BLaER1 (cell line): ENCODE results near the gene ZBTB18.
A peak's percentile ranks its signal among the peaks of the same experiment; 100 is the strongest.

Source experiments
- H3K27ac ChIP-seq: shearing (Covaris generic); formaldehyde crosslinking; 2 replicates; pipeline ENCODE4 v1.8.1; 2022
- H3K27me3 ChIP-seq: shearing (Covaris generic); formaldehyde crosslinking; 2 replicates; pipeline ENCODE4 v1.8.1; 2022
- H3K36me3 ChIP-seq: shearing (Covaris generic); formaldehyde crosslinking; 2 replicates; pipeline ENCODE4 v1.8.1; 2022
- H3K4me1 ChIP-seq: shearing (Covaris generic); formaldehyde crosslinking; 2 replicates; pipeline ENCODE4 v1.8.1; 2022
- H3K4me2 ChIP-seq: shearing (Covaris generic); formaldehyde crosslinking; 2 replicates; pipeline ENCODE4 v1.8.1; 2022
- H3K4me3 ChIP-seq: shearing (Covaris generic); formaldehyde crosslinking; 2 replicates; pipeline ENCODE4 v1.8.1; 2022
- H3K9ac ChIP-seq: shearing (Covaris generic); formaldehyde crosslinking; 2 replicates; pipeline ENCODE4 v1.8.1; 2022
- H3K9me3 ChIP-seq: shearing (Covaris generic); formaldehyde crosslinking; 2 replicates; pipeline ENCODE4 v1.8.1; 2022
- H4K20me1 ChIP-seq: shearing (Covaris generic); formaldehyde crosslinking; 2 replicates; pipeline ENCODE4 v1.8.1; 2022
- Cebpa-rat ChIP-seq: shearing (Covaris generic); IDR thresholded peaks from 2 replicates; pipeline ENCODE4 v1.8.1; 2022

Gene ZBTB18

GRCh38 chr1:244049162-244050013, 1.7 kb upstream of the ZBTB18 start:
- H3K9me3 ChIP-seq, result no peaks in the 10 kb centered on the region
- H3K4me1 ChIP-seq, result peaks cover 53% of the 10 kb centered on the region
- H3K27ac ChIP-seq, result peak overlapping the region; percentile 94
- H3K27me3 ChIP-seq, result no peaks in the 10 kb centered on the region
- peak overlapping the region; percentile 89 for H3K9ac ChIP-seq
- peak overlapping the region; percentile 78 for H3K4me3 ChIP-seq
- no peak for TF ChIP-seq Cebpa-rat
- H3K4me2 ChIP-seq, result peak overlapping the region; percentile 93
- peaks cover 49% of the 10 kb centered on the region for H4K20me1 ChIP-seq
- H3K36me3 ChIP-seq, result peaks cover 11% of the 10 kb centered on the region

- Histone ChIP-seq H3K9me3 (no peaks in the 10 kb centered on the region), H3K4me3 (peak overlapping the region; percentile 78), H3K36me3 (peaks cover 19% of the 10 kb centered on the region), H4K20me1 (peaks cover 57% of the 10 kb centered on the region), H3K4me2 (peak overlapping the region; percentile 93), H3K4me1 (peaks cover 62% of the 10 kb centered on the region), H3K9ac (peak overlapping the region; percentile 89), H3K27me3 (no peaks in the 10 kb centered on the region), H3K27ac (peak overlapping the region; percentile 94)
- TF ChIP-seq Cebpa-rat, result no peak
Measured at GRCh38 chr1:244050014-244050834, 859 bp upstream of the ZBTB18 start.

DNA sequence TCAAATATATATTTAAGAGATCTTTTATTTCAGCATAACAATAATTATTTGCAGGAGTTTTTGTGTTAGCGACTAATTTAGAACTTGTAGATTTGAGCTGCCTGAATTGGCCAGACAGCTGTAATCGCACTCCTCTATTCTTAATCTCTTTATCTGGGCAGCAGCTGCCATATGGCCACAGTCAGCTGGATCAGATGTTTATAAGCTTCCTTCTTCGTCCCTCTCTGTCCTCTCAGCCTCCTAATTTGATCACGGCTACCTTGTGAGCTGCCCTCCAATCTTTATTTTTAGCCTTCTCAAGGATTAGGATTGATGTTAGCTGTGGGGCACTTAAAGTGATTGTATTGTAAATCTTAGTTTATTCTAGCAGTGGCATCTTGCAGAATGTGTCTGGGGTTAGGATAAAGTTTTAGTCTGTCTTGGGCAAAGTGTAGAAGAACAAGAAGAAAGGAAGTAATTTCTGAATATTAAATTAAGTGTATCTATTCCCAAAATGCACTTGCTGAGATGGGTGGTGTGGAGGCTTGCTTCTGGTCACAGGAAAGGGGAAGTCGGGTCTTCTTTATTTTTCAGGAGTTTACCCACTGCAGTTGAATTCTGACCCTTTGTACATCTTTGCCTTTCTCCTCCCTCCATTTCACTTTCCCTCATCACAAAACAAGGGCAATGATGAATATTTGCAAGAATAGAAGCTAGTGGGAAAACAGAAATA, 1.1 kb downstream of the ZBTB18 start:
- Histone ChIP-seq H3K4me3 (peak overlapping the region; percentile 24), H3K4me2 (peak overlapping the region; percentile 93), H3K9ac (peak overlapping the region; percentile 36), H3K27ac (peak overlapping the region; percentile 12; the same call in 1 of the 2 replicates), H3K9me3 (no peaks in the 10 kb centered on the region), H4K20me1 (peaks cover 76% of the 10 kb centered on the region), H3K36me3 (peaks cover 27% of the 10 kb centered on the region), H3K27me3 (no peaks in the 10 kb centered on the region), H3K4me1 (peaks cover 66% of the 10 kb centered on the region)
- TF ChIP-seq Cebpa-rat, result no peak

DNA sequence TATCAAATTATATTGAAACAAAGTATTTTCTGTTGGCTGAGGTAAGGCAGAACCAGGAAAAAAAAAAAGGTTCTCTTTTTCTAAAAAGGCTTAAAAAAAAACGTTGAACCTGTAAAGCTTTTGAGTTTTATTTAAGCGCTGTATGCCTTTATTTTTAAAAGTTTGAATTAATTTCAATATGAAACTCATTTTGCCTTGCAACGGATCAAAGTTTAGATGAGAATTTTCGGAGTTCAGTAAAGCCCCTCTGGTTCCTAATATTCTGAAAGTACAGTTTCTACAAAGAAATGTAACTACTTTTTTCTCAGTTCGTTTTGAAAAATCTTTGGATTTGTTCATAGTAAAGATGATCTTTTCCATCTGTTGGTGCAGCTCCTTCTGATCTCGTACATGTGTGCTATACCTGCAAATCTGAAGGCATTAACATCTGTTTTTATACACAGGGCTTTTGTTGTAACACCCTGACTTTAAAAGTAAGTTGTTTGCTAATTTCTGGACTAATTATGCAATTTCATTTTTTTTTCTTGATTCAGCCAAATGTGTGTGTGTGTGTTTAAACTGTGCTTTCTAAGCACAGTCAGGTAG, 1.7 kb downstream of the ZBTB18 start:
- Histone ChIP-seq H3K4me1 (peaks cover 66% of the 10 kb centered on the region), H3K9ac (0 out of 2 replicates have a peak overlapping the region, but pooled peaks have one; percentile 36), H3K27ac (no peak overlapping the region), H3K4me3 (no peak overlapping the region), H3K36me3 (peaks cover 31% of the 10 kb centered on the region), H4K20me1 (peaks cover 83% of the 10 kb centered on the region), H3K9me3 (no peaks in the 10 kb centered on the region), H3K4me2 (peak overlapping the region; percentile 93), H3K27me3 (no peaks in the 10 kb centered on the region)
- TF ChIP-seq Cebpa-rat, result no peak

DNA sequence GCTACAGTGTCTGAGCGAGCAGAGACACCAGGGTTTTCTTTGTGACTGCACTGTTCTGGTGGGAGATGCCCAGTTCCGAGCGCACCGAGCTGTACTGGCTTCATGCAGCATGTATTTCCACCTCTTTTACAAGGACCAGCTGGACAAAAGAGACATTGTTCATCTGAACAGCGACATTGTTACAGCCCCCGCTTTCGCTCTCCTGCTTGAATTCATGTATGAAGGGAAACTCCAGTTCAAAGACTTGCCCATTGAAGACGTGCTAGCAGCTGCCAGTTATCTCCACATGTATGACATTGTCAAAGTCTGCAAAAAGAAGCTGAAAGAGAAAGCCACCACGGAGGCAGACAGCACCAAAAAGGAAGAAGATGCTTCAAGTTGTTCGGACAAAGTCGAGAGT, 2.7 kb downstream of the ZBTB18 start:
- peaks cover 91% of the 10 kb centered on the region for H4K20me1 ChIP-seq
- H3K36me3 ChIP-seq, result peaks cover 31% of the 10 kb centered on the region
- H3K4me1 ChIP-seq, result peaks cover 66% of the 10 kb centered on the region
- no peak overlapping the region for H3K4me3 ChIP-seq
- no peak overlapping the region for H3K27ac ChIP-seq
- no peaks in the 10 kb centered on the region for H3K9me3 ChIP-seq
- no peak overlapping the region for H3K4me2 ChIP-seq
- no peaks in the 10 kb centered on the region for H3K27me3 ChIP-seq
- no peak for TF ChIP-seq Cebpa-rat
- H3K9ac ChIP-seq, result no peak overlapping the region

DNA sequence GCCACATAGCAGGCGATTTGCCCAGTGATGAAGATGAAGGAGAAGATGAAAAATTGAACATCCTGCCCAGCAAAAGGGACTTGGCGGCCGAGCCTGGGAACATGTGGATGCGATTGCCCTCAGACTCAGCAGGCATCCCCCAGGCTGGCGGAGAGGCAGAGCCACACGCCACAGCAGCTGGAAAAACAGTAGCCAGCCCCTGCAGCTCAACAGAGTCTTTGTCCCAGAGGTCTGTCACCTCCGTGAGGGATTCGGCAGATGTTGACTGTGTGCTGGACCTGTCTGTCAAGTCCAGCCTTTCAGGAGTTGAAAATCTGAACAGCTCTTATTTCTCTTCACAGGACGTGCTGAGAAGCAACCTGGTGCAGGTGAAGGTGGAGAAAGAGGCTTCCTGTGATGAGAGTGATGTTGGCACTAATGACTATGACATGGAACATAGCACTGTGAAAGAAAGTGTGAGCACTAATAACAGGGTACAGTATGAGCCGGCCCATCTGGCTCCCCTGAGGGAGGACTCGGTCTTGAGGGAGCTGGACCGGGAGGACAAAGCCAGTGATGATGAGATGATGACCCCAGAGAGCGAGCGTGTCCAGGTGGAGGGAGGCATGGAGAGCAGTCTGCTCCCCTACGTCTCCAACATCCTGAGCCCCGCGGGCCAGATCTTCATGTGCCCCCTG, 3.3 kb downstream of the ZBTB18 start:
- H3K4me1 ChIP-seq, result peaks cover 66% of the 10 kb centered on the region
- no peaks in the 10 kb centered on the region for H3K9me3 ChIP-seq
- peaks cover 91% of the 10 kb centered on the region for H4K20me1 ChIP-seq
- no peaks in the 10 kb centered on the region for H3K27me3 ChIP-seq
- no peak for TF ChIP-seq Cebpa-rat
- no peak overlapping the region for H3K9ac ChIP-seq
- H3K27ac ChIP-seq, result no peak overlapping the region
- peaks cover 31% of the 10 kb centered on the region for H3K36me3 ChIP-seq
- no peak overlapping the region for H3K4me3 ChIP-seq
- H3K4me2 ChIP-seq, result no peak overlapping the region

GRCh38 chr1:244054924-244055263, 3.8 kb downstream of the ZBTB18 start:
- Histone ChIP-seq H3K4me2 (no peak overlapping the region), H3K9me3 (no peaks in the 10 kb centered on the region), H3K4me1 (peaks cover 65% of the 10 kb centered on the region), H3K4me3 (no peak overlapping the region), H3K36me3 (peaks cover 31% of the 10 kb centered on the region), H3K27me3 (no peaks in the 10 kb centered on the region), H4K20me1 (peaks cover 88% of the 10 kb centered on the region), H3K27ac (no peak overlapping the region), H3K9ac (no peak overlapping the region)
- no peak for TF ChIP-seq Cebpa-rat

DNA sequence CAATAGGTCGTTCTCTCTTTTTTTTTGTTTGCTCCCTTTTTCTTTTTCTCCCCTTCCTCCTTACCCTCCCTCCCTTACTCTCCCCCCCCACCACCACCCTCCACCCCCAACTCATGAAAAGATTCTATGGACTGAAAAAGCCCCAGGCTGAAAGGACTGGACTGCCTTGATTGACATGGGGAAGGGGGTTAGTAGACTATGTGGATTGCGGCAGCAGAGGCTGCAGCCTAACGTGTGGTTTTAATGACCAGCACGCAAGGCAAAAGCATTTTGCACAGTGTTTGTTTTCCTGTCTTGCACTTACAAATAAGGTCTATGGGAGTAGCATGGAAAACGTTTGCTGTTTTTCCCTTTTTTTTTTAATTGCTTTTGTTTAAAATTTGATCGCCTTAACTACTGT, 5.5 kb downstream of the ZBTB18 start:
- H3K4me2 ChIP-seq, result peak overlapping the region; percentile 7; the same call in 1 of the 2 replicates

More for the DNA sequence above, 5.5 kb downstream of the ZBTB18 start:
- no peak overlapping the region for H3K9ac ChIP-seq
- H3K27ac ChIP-seq, result no peak overlapping the region
- H3K27me3 ChIP-seq, result no peaks in the 10 kb centered on the region
- no peaks in the 10 kb centered on the region for H3K9me3 ChIP-seq
- H4K20me1 ChIP-seq, result peaks cover 71% of the 10 kb centered on the region
- no peak for TF ChIP-seq Cebpa-rat
- H3K4me1 ChIP-seq, result peaks cover 48% of the 10 kb centered on the region
- H3K4me3 ChIP-seq, result no peak overlapping the region
- peaks cover 31% of the 10 kb centered on the region for H3K36me3 ChIP-seq
